HCT116 (cell line): Measurements from ENCODE around the gene PLEKHG3. TPM values are rescaled to one million over a fixed set of nuclear protein-coding genes. Genes with fewer than 3 reads are reported as not detected.

ENCODE experiments used
- ATAC-seq: fragments of 200-7000 bp; cut with Tn5 transposase; 2 replicates; pipeline ENCODE4 v1.9.1; 2020; ENCODE audit warnings: mild to moderate bottlenecking, moderate library complexity
- BruUV-seq: library from RNA; stranded (reverse); fragments of 400-500 nt; replicated peaks from 2 replicates; lab custom pipeline; 2021; lab: Mats Ljungman, UMichigan
- CTCF ChIA-PET: fragments of 300-600 bp; sonication (Branson Sonifier 250); formaldehyde crosslinking; loops from one replicate; lab custom pipeline; 2021; ENCODE audit warnings: antibody characterized with exemption; lab: Charles Lee
- POLR2A ChIA-PET: fragments of 300-600, 350-600 bp; sonication (Branson Sonifier 250); formaldehyde crosslinking; loops from one replicate; lab custom pipeline; 2021; ENCODE audit warnings: antibody characterized with exemption; lab: Charles Lee
- RAD21 ChIA-PET, 2 experiments: fragments of 300-600 bp; sonication (Branson Sonifier 250); formaldehyde crosslinking; loops; one replicate each; lab custom pipeline; 2023; ENCODE audit warnings: low total read pairs in 2 of 2; ENCODE audit not compliant: uncharacterized antibody in 2 of 2, unreplicated experiment in 2 of 2, low non-redundant PET in 1 of 2; lab: Charles Lee
- DNase-seq: peaks from one replicate; pipeline ENCODE4 v3.0.0-alpha.2; 2010; ENCODE audit warnings: low read depth, low spot score
- H2AFZ ChIP-seq: fragments of 200-600 bp; shearing (Covaris generic), sonication (generic); 2 replicates; pipeline ENCODE4 v1.6.1; 2017; ENCODE audit warnings: low read depth, mixed run types, mixed read lengths, antibody characterized with exemption, low read length; ENCODE audit not compliant: poor library complexity, severe bottlenecking
- H3K27ac ChIP-seq: 2 replicates; pipeline ENCODE4 v1.5.1; 2012; ENCODE audit warnings: low read depth, low read length
- H3K27me3 ChIP-seq: fragments of 200-600 bp; sonication (generic); 2 replicates; pipeline ENCODE4 v1.6.1; 2016; ENCODE audit warnings: mixed run types, low read length, mixed read lengths; ENCODE audit not compliant: insufficient read depth
- H3K36me3 ChIP-seq, 2 experiments: fragments of 200-500 bp in 1 of 2; fragments of 200-600 bp in 1 of 2; sonication (Bioruptor generic) in 1 of 2; sonication (generic) in 1 of 2; 2 replicates each; pipeline versions ENCODE4 v1.5.1 to v1.6.1; 2014 to 2016; ENCODE audit warnings: low read length in 2 of 2, inconsistent platforms in 1 of 2, mixed read lengths in 1 of 2, mixed run types in 1 of 2; ENCODE audit not compliant: insufficient read depth in 2 of 2, control insufficient read depth in 1 of 2
- H3K4me1 ChIP-seq, 2 experiments: fragments of 200-600 bp in 1 of 2; sonication (generic) in 1 of 2; 2 replicates each; pipeline versions ENCODE4 v1.5.1 to v1.6.1; 2012 to 2017; ENCODE audit warnings: low read length in 2 of 2, inconsistent platforms in 1 of 2, mild to moderate bottlenecking in 1 of 2, mixed read lengths in 1 of 2, mixed run types in 1 of 2, moderate library complexity in 1 of 2; ENCODE audit not compliant: insufficient read depth in 2 of 2, control insufficient read depth in 1 of 2
- H3K4me2 ChIP-seq: fragments of 200-600 bp; sonication (generic); 2 replicates; pipeline ENCODE4 v1.6.1; 2017; ENCODE audit warnings: mixed run types, low read length, mixed read lengths
- H3K4me3 ChIP-seq, 2 experiments: fragments of 200-600 bp in 1 of 2; sonication (generic) in 1 of 2; replicated peaks in 1 of 2; 2 replicates each; pipeline ENCODE4 v1.5.1; 2011 to 2016; ENCODE audit warnings: low read length in 2 of 2, control low read depth in 1 of 2, low read depth in 1 of 2, mild to moderate bottlenecking in 1 of 2, mixed read lengths in 1 of 2, mixed run types in 1 of 2
- H3K79me2 ChIP-seq: fragments of 200-600 bp; sonication (generic); 2 replicates; pipeline ENCODE4 v1.6.1; 2017; ENCODE audit warnings: mild to moderate bottlenecking, mixed run types, low read length, moderate library complexity, mixed read lengths; ENCODE audit not compliant: insufficient read depth
- H3K9ac ChIP-seq: fragments of 200-600 bp; sonication (generic); 2 replicates; pipeline ENCODE4 v1.6.1; 2016; ENCODE audit warnings: low read length, mixed read lengths
- H3K9me2 ChIP-seq: fragments of 200-600 bp; sonication (generic), shearing (Covaris generic); 2 replicates; pipeline ENCODE4 v1.6.1; 2017; ENCODE audit warnings: mixed run types, mild to moderate bottlenecking, moderate library complexity; ENCODE audit not compliant: insufficient read depth
- H3K9me3 ChIP-seq, 2 experiments: fragments of 200-500 bp in 1 of 2; fragments of 200-600 bp in 1 of 2; sonication (Bioruptor generic) in 1 of 2; sonication (generic) in 1 of 2; 2 replicates each; pipeline ENCODE4 v1.6.1; 2014 to 2017; ENCODE audit warnings: low read length in 2 of 2, mixed read lengths in 2 of 2, inconsistent platforms in 1 of 2, low read depth in 1 of 2, mild to moderate bottlenecking in 1 of 2, mixed run types in 1 of 2, moderate library complexity in 1 of 2; ENCODE audit not compliant: control insufficient read depth in 1 of 2, insufficient read depth in 1 of 2
- H4K20me1 ChIP-seq: fragments of 200-600 bp; sonication (generic), shearing (Covaris generic); 2 replicates; pipeline ENCODE4 v1.6.1; 2017; ENCODE audit warnings: mixed run types, mild to moderate bottlenecking, moderate library complexity; ENCODE audit not compliant: insufficient read depth
- EGR1 ChIP-seq: IDR thresholded peaks from 2 replicates; pipeline ENCODE4 v1.6.1; 2012; ENCODE audit warnings: low read depth
- RAD21 ChIP-seq: IDR thresholded peaks from 2 replicates; pipeline ENCODE4 v1.6.1; 2012; ENCODE audit warnings: low read depth, mild to moderate bottlenecking
- SP1 ChIP-seq: IDR thresholded peaks from 2 replicates; pipeline ENCODE4 v1.6.1; 2012; ENCODE audit warnings: low read depth
- intact Hi-C: fragments of 100-400 bp; cut with micrococcal nuclease; formaldehyde crosslinking; loops from 2 replicates; pipeline ENCODE4 v1.10.0; 2022
- total RNA-seq: library from RNA; stranded (reverse); gene quantifications from one replicate; pipeline ENCODE4 v1.2.1, GENCODE V29; 2021; ENCODE audit not compliant: unreplicated experiment
- TF ChIP-seq, protein P1 (sequence below): IDR thresholded peaks from 2 replicates; pipeline ENCODE4 v1.6.1; 2012; ENCODE audit warnings: low read depth
- TF ChIP-seq, protein P2 (sequence below), 3 experiments: fragments of 200-600 bp in 1 of 3; sonication (generic) in 1 of 3; IDR thresholded peaks in 2 of 3; conservative IDR thresholded peaks in 1 of 3; 2 replicates each; pipeline ENCODE4 v1.5.1; 2012 to 2017; ENCODE audit warnings: low read depth in 2 of 3, low read length in 2 of 3, antibody characterized with exemption in 1 of 3, borderline replicate concordance in 1 of 3, control low read depth in 1 of 3, mild to moderate bottlenecking in 1 of 3, mixed read lengths in 1 of 3, mixed run types in 1 of 3, moderate library complexity in 1 of 3; ENCODE audit not compliant: insufficient read depth in 1 of 3

The PLEKHG3 gene
- total RNA-seq, 1 experiment from 2014 or later: 55.6 TPM

DNA sequence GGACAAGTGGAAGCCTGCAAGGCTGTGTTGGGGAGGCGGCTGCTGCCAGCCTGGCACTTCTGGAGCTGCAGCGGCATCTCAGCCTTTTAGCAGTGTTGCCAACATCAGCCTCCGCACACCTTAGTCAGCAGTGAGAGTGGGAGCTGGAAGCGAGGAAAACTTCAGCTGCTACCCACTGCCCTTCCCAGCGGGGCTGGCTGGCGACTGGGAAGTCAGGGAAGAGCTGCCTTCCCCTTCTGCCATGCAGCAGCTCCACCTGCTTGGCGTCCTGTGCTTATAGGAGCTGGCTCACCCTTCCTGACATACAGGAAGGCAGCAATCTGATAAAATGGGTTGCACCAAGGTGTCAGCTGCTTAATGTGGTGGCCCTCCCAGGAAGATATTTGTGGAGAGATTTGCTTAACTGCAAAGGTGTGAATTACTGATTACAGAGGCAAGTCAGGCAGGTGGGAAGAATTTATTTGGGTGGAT is 15.4 kb upstream of the PLEKHG3 start:
- intact Hi-C loops: no loop called here
- ATAC-seq (no peak), DNase-seq (no peak)
- no peaks in the 10 kb centered on the region for H3K9me3 ChIP-seq
- ChIA-PET RAD21 (no interaction called here), CTCF (no interaction called here)
- TF ChIP-seq, protein P1, sequence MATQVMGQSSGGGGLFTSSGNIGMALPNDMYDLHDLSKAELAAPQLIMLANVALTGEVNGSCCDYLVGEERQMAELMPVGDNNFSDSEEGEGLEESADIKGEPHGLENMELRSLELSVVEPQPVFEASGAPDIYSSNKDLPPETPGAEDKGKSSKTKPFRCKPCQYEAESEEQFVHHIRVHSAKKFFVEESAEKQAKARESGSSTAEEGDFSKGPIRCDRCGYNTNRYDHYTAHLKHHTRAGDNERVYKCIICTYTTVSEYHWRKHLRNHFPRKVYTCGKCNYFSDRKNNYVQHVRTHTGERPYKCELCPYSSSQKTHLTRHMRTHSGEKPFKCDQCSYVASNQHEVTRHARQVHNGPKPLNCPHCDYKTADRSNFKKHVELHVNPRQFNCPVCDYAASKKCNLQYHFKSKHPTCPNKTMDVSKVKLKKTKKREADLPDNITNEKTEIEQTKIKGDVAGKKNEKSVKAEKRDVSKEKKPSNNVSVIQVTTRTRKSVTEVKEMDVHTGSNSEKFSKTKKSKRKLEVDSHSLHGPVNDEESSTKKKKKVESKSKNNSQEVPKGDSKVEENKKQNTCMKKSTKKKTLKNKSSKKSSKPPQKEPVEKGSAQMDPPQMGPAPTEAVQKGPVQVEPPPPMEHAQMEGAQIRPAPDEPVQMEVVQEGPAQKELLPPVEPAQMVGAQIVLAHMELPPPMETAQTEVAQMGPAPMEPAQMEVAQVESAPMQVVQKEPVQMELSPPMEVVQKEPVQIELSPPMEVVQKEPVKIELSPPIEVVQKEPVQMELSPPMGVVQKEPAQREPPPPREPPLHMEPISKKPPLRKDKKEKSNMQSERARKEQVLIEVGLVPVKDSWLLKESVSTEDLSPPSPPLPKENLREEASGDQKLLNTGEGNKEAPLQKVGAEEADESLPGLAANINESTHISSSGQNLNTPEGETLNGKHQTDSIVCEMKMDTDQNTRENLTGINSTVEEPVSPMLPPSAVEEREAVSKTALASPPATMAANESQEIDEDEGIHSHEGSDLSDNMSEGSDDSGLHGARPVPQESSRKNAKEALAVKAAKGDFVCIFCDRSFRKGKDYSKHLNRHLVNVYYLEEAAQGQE: no peak
- no peak for TF ChIP-seq RAD21
- no peak for TF ChIP-seq EGR1
- no peak for TF ChIP-seq SP1
- TF ChIP-seq, protein P2, sequence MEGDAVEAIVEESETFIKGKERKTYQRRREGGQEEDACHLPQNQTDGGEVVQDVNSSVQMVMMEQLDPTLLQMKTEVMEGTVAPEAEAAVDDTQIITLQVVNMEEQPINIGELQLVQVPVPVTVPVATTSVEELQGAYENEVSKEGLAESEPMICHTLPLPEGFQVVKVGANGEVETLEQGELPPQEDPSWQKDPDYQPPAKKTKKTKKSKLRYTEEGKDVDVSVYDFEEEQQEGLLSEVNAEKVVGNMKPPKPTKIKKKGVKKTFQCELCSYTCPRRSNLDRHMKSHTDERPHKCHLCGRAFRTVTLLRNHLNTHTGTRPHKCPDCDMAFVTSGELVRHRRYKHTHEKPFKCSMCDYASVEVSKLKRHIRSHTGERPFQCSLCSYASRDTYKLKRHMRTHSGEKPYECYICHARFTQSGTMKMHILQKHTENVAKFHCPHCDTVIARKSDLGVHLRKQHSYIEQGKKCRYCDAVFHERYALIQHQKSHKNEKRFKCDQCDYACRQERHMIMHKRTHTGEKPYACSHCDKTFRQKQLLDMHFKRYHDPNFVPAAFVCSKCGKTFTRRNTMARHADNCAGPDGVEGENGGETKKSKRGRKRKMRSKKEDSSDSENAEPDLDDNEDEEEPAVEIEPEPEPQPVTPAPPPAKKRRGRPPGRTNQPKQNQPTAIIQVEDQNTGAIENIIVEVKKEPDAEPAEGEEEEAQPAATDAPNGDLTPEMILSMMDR (IDR thresholded peaks at IDR 0.05 in 2 of 3, conservative IDR thresholded peaks at IDR 0.05 in 1 of 3; ENCODE audit: borderline replicate concordance in 1 of 3, insufficient read depth in 1 of 3, low read depth in 2 of 3, low read length in 2 of 3): no peak
- TF ChIP-seq, all 23 proteins: peak for 0
- no peak overlapping the region for H3K27ac ChIP-seq
- POLR2A ChIA-PET: no interaction called here
- H3K9me2 ChIP-seq: no peaks in the 10 kb centered on the region
- H3K27me3 ChIP-seq: no peaks in the 10 kb centered on the region
- H3K4me2 ChIP-seq: no peak overlapping the region
- no peaks in the 10 kb centered on the region for H3K79me2 ChIP-seq
- no peaks in the 10 kb centered on the region for H3K4me1 ChIP-seq
- no peak overlapping the region for H3K4me3 ChIP-seq
- BruUV-seq: no TSS peak
- H3K9ac ChIP-seq: no peak overlapping the region
- H3K36me3 ChIP-seq: no peaks in the 10 kb centered on the region
- H2AFZ ChIP-seq: no peak overlapping the region
- H4K20me1 ChIP-seq: no peaks in the 10 kb centered on the region
